Parathyroid adenoma (tissue), 2 donors: ENCODE measurements around the gene SLU7.

ENCODE experiments used
- H2AFZ ChIP-seq: fragments of 300-600 bp; sonication (generic); one replicate; pipeline ENCODE4 v1.7.0; 2017; ENCODE audit warnings: antibody characterized with exemption, mild to moderate bottlenecking
- H3K27ac ChIP-seq: fragments of 300-600 bp; sonication (generic); one replicate; pipeline ENCODE4 v1.7.0; 2017
- H3K27me3 ChIP-seq: fragments of 300-600 bp; sonication (generic); one replicate; pipeline ENCODE4 v1.7.0; 2017; ENCODE audit warnings: low read length; ENCODE audit not compliant: control insufficient read depth, insufficient read depth
- H3K36me3 ChIP-seq: fragments of 300-600 bp; sonication (generic); one replicate; pipeline ENCODE4 v1.7.0; 2017; ENCODE audit warnings: low read length; ENCODE audit not compliant: control insufficient read depth, insufficient read depth
- H3K4me1 ChIP-seq: fragments of 300-600 bp; sonication (generic); one replicate; pipeline ENCODE4 v1.7.0; 2017; ENCODE audit warnings: control low read depth
- H3K4me2 ChIP-seq: fragments of 300-600 bp; sonication (generic); one replicate; pipeline ENCODE4 v1.7.0; 2017; ENCODE audit warnings: low read length
- H3K4me3 ChIP-seq: fragments of 300-600 bp; sonication (generic); one replicate; pipeline ENCODE4 v1.7.0; 2017; ENCODE audit warnings: low read depth, low read length
- H3K79me2 ChIP-seq: fragments of 300-600 bp; sonication (generic); one replicate; pipeline ENCODE4 v1.7.0; 2017; ENCODE audit warnings: control low read depth
- H3K9ac ChIP-seq: fragments of 300-600 bp; sonication (generic); one replicate; pipeline ENCODE4 v1.7.0; 2017; ENCODE audit warnings: mild to moderate bottlenecking
- H3K9me3 ChIP-seq: fragments of 300-600 bp; sonication (generic); one replicate; pipeline ENCODE4 v1.7.0; 2017; ENCODE audit warnings: low read length; ENCODE audit not compliant: control insufficient read depth
- TF ChIP-seq, protein P1 (sequence below): fragments of 300-600 bp; sonication (generic); IDR thresholded peaks from one replicate; pipeline ENCODE4 v1.7.0; 2017; ENCODE audit warnings: antibody characterized with exemption, mild to moderate bottlenecking
- donor health status: primary hyperparathyroidism.

The SLU7 gene

DNA sequence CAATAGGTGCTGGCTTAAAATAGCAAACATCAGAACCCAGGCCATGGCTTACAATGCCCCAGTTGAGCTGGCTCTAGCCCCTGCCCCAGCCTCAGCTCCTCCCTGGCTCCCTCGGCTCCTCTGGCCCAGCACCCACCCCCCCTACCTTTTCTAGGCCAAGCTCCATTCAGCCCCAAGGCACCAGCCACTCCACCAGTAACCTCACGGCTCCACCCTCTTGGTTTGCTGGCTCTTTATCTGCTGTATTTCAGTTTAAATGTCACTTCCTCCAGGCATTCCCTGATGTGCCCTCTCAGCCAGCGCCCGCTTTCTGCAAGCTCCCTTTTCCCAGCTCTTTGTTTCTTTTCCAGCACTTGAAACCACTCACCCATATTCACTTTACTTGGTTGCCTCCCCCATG, 59.1 kb downstream of the SLU7 start:
- Histone ChIP-seq H3K9ac (no peak overlapping the region), H3K9me3 (no peaks in the 10 kb centered on the region), H2AFZ (peak overlapping the region; percentile 29), H3K4me3 (no peak overlapping the region), H3K27ac (no peak overlapping the region), H3K27me3 (no peaks in the 10 kb centered on the region), H3K79me2 (no peaks in the 10 kb centered on the region), H3K4me1 (no peaks in the 10 kb centered on the region), H3K4me2 (no peak overlapping the region), H3K36me3 (no peaks in the 10 kb centered on the region)
- TF ChIP-seq, protein P1, sequence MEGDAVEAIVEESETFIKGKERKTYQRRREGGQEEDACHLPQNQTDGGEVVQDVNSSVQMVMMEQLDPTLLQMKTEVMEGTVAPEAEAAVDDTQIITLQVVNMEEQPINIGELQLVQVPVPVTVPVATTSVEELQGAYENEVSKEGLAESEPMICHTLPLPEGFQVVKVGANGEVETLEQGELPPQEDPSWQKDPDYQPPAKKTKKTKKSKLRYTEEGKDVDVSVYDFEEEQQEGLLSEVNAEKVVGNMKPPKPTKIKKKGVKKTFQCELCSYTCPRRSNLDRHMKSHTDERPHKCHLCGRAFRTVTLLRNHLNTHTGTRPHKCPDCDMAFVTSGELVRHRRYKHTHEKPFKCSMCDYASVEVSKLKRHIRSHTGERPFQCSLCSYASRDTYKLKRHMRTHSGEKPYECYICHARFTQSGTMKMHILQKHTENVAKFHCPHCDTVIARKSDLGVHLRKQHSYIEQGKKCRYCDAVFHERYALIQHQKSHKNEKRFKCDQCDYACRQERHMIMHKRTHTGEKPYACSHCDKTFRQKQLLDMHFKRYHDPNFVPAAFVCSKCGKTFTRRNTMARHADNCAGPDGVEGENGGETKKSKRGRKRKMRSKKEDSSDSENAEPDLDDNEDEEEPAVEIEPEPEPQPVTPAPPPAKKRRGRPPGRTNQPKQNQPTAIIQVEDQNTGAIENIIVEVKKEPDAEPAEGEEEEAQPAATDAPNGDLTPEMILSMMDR = no peak

DNA sequence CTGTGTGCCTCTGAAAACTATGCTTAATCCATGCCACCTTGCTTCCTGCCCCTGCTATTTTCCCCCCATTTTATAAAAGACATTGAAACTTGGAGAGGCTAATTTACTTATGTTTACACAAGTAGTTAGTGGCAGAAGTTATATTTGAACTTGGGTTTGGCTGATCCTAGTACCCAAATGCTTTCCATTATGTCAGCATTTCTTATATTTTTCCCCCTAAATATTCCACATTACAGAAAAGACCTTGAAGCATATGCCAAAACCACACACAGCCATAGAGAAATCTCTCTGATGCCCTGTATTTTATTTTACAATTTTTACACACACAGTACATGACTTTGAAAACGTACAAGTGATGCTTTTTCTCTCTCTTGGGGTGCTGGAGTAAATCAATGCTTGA, 59.6 kb downstream of the SLU7 start:
- TF ChIP-seq, protein P1 = no peak
- H3K79me2 ChIP-seq = no peaks in the 10 kb centered on the region
- H3K9ac ChIP-seq = no peak overlapping the region
- no peak overlapping the region for H2AFZ ChIP-seq
- no peak overlapping the region for H3K27ac ChIP-seq
- no peak overlapping the region for H3K4me3 ChIP-seq
- no peak overlapping the region for H3K4me2 ChIP-seq
- no peaks in the 10 kb centered on the region for H3K4me1 ChIP-seq
- no peaks in the 10 kb centered on the region for H3K36me3 ChIP-seq
- H3K9me3 ChIP-seq = no peaks in the 10 kb centered on the region
- H3K27me3 ChIP-seq = no peaks in the 10 kb centered on the region

DNA sequence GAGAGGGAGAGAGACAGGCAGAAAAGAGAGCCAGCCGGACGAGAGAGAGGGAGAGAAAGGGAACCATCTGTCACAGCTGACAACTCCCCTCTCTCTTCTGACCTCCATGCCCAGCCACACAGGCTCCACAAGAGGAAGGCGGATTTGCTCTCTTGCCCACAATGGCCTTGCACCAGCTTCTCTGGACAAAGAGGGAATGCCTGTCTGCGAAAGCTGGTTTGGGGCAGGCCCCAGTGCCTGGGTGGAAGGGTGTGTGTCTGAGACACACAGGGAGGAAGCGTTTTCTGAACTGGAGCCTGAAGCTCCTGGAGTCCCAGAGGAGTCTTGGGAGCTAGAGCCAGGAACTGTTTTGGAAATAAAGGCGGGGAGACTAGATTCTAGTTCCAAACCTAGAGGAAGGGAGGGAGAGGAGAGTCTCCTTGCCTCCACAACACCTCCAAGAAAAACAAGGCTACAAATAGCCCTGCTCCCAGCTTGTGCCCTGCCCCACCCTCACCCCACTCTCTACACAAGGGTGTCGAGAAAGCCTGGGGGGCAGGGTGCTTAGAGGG, 60.9 kb downstream of the SLU7 start:
- H3K9me3 ChIP-seq = no peaks in the 10 kb centered on the region
- H3K9ac ChIP-seq = no peak overlapping the region
- no peaks in the 10 kb centered on the region for H3K4me1 ChIP-seq
- no peak overlapping the region for H3K4me3 ChIP-seq
- no peaks in the 10 kb centered on the region for H3K27me3 ChIP-seq
- TF ChIP-seq, protein P1 = no peak
- no peaks in the 10 kb centered on the region for H3K79me2 ChIP-seq
- H3K4me2 ChIP-seq = no peak overlapping the region
- H3K27ac ChIP-seq = no peak overlapping the region
- no peak overlapping the region for H2AFZ ChIP-seq
- H3K36me3 ChIP-seq = no peaks in the 10 kb centered on the region

DNA sequence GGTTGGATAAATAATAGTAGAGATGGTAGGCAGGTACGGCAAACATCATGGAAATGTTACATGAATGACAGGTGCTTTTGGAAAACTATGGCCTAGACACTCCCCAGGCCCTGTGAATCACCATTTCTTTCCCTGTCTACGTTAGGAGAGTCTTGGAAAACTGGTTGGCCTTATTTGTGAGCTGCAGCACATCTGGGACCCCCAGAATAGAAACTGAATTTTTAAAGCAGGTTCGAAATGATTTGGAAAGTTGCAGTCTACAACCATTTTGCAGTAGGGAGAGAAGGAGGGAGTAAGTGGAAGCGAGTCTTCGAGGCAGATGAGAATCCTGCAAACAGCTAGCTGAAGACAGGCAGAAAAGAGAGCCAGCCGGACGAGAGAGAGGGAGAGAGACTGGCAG, 61.5 kb downstream of the SLU7 start:
- Histone ChIP-seq H3K27me3 (no peaks in the 10 kb centered on the region), H2AFZ (no peak overlapping the region), H3K36me3 (no peaks in the 10 kb centered on the region), H3K9ac (no peak overlapping the region), H3K9me3 (no peaks in the 10 kb centered on the region), H3K4me2 (no peak overlapping the region), H3K4me3 (no peak overlapping the region), H3K79me2 (no peaks in the 10 kb centered on the region), H3K4me1 (no peaks in the 10 kb centered on the region), H3K27ac (no peak overlapping the region)
- TF ChIP-seq, protein P1 = no peak

DNA sequence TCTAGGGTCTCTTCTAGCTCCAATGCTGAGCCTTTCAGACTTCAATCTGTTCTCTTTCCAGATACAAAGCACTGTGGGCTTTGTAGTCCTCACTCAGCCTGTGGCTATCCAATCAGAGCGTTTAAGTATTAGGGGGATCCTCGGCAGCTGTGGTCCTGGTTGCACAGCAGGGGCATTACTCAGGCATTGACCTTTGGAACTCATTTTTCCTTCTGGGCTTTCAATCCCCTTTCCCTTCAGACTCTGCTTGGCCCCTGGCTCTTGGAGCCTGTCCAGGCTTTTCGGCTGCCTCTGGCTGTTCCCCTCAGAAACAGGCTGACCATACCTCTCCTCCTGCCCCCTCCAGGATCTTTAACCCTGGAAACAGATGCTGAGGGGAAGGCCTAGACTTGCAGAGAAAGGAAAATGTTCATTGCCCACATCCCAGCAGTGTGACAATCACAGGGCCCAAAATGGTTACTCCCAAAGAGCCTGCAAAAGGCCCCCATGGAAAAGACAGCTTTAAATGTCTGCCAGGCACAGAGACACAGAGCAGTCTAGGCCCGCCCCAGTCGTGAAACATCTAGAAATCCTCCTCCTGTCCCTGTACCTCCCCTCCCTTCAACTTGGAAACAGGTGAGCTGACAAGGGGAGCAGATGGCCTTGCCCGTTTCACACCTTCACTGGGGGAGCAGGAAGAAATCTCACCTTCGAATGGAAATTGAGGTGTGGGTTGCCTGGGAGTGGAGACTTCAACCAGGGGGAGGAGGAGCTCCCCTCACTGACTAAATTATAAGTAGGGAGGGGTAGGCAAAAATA, 62.1 kb downstream of the SLU7 start:
- Histone ChIP-seq H3K9me3 (no peaks in the 10 kb centered on the region), H3K4me2 (no peak overlapping the region), H3K79me2 (no peaks in the 10 kb centered on the region), H3K27ac (no peak overlapping the region), H3K4me3 (no peak overlapping the region), H3K9ac (no peak overlapping the region), H3K36me3 (no peaks in the 10 kb centered on the region), H3K4me1 (no peaks in the 10 kb centered on the region), H3K27me3 (no peaks in the 10 kb centered on the region), H2AFZ (no peak overlapping the region)
- TF ChIP-seq, protein P1 = no peak
